Tibial nerve (tissue), 3 donors: Measurements from ENCODE around the gene KRTAP13-2.

ENCODE experiments used
- CTCF ChIP-seq, 5 experiments: fragments of 200-600 bp in 3 of 5; fragments of 450-650 bp in 2 of 5; sonication (generic) in 3 of 5; IDR thresholded peaks; one replicate each; pipeline ENCODE4 v1.5.1; 2016 to 2019; ENCODE audit warnings: antibody characterized with exemption in 5 of 5, mild to moderate bottlenecking in 3 of 5, moderate library complexity in 2 of 5
- POLR2A ChIP-seq, 2 donors: fragments of 450-650 bp; IDR thresholded peaks; one replicate each; pipeline ENCODE4 v1.6.1; 2017; ENCODE audit warnings: antibody characterized with exemption in 2 of 2, mild to moderate bottlenecking in 2 of 2, moderate library complexity in 2 of 2

- no peak for TF ChIP-seq CTCF (IDR thresholded peaks at IDR 0.05)
- no peak for TF ChIP-seq POLR2A (IDR thresholded peaks at IDR 0.05)
These were observed 10.1 kb upstream of the KRTAP13-2 start for GRCh38 chr21:30382201-30382600.
